H1 (cell line): ENCODE results near the gene WWP2.

ENCODE experiments used
- GTF2F1 ChIP-seq: IDR thresholded peaks from 2 replicates; pipeline ENCODE4 v1.6.1; 2012; ENCODE audit warnings: low read depth, low read length, improper control_type of control experiment, borderline replicate concordance
- NRF1 ChIP-seq: IDR thresholded peaks from 2 replicates; pipeline ENCODE4 v1.6.1; 2011; ENCODE audit warnings: mild to moderate bottlenecking, low read depth, low read length, improper control_type of control experiment
- POLR2AphosphoS5 ChIP-seq: IDR thresholded peaks from 2 replicates; pipeline ENCODE4 v1.6.1; 2011; ENCODE audit warnings: low read depth, low read length
- TAF1 ChIP-seq: IDR thresholded peaks from 2 replicates; pipeline ENCODE4 v1.6.1; 2011; ENCODE audit warnings: mild to moderate bottlenecking, low read depth, low read length
- ZNF274 ChIP-seq: IDR thresholded peaks from 2 replicates; pipeline ENCODE4 v1.7.0; 2012; ENCODE audit warnings: low read length, borderline replicate concordance; ENCODE audit errors: extremely low read depth

DNA sequence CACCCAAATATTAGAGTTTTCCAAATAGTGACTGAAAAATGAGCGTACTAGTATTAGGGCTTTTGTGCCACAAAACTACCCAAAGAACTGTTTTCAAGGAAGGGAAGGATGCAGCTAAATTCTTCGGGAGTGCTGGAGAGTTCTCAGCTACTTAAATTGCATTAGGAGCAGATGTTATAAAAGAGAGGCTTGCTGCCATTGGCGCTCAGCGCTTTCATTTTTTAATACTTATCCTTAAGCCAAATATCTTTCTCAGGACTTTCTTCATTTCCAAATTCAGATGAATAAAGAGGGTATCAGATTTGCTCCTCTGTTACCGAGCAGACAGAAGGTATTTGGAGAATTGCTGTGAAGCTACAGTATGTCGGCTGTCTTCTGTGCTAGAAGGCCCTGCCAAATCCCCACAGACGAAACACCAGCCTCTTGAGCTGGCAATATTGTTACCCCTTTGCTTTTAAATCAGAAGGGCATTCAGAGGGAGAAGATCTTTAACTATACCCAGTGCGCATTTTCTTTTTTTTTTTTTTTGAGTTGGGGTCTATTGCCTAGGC, 141.8 kb downstream of the WWP2 start:
- TF ChIP-seq POLR2AphosphoS5 (no peak), TAF1 (no peak), NRF1 (no peak), GTF2F1 (no peak), ZNF274 (no peak)
